Measurements from ENCODE around the gene RUNX1.

RUNX1 gene

GRCh38 chr21:35050348-35051286, 1.5 kb upstream of the RUNX1 start:
- H3K9me3 Mint-ChIP-seq, result no peaks in the 10 kb centered on the region
- no peak overlapping the region for H3K4me3 Mint-ChIP-seq
- peaks cover 28% of the 10 kb centered on the region for H3K27me3 Mint-ChIP-seq (ENCODE audit: low read depth)
- H3K27ac Mint-ChIP-seq, result peak overlapping the region; percentile 22 to 64 (median 30)
- H3K36me3 Mint-ChIP-seq (ENCODE audit: low read depth), result no peaks in the 10 kb centered on the region
- no peak for TF ChIP-seq CTCF (IDR thresholded peaks at IDR 0.05; ENCODE audit: unreplicated experiment in 3 of 3)
- H3K4me1 Mint-ChIP-seq, result peaks cover 45% of the 10 kb centered on the region

DNA sequence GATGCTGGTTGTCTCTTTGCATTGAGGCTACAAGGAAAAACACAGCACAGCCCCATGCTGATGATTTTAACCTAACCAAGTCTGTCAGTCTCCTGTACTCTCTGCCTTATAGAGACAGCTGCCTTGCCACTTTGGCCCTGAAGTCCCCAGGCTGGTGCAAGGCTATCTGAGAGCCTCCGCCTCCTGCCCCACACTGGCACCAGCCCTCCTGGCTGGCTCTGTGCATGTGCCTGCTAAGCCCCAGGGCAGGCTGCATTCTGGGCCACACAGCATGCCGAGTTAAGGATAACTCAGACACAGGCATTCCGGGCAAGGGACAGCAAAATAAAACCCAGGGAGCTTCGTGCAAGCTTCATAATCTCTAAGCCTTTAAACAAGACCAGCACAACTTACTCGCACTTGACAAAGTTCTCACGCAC, 910 bp downstream of the RUNX1 start:
- TF ChIP-seq CTCF (IDR thresholded peaks at IDR 0.05; ENCODE audit: unreplicated experiment in 3 of 3), result no peak
- peak overlapping the region in 2 of 3 experiments; percentile 20 to 57 for H3K27ac Mint-ChIP-seq
- no peaks in the 10 kb centered on the region for H3K9me3 Mint-ChIP-seq
- H3K27me3 Mint-ChIP-seq (ENCODE audit: low read depth), result peaks cover 23% of the 10 kb centered on the region
- H3K4me3 Mint-ChIP-seq, result peak overlapping the region in 1 of 3 experiments; percentile 39
- peaks cover 44% of the 10 kb centered on the region for H3K4me1 Mint-ChIP-seq
- H3K36me3 Mint-ChIP-seq (ENCODE audit: low read depth), result no peaks in the 10 kb centered on the region

DNA sequence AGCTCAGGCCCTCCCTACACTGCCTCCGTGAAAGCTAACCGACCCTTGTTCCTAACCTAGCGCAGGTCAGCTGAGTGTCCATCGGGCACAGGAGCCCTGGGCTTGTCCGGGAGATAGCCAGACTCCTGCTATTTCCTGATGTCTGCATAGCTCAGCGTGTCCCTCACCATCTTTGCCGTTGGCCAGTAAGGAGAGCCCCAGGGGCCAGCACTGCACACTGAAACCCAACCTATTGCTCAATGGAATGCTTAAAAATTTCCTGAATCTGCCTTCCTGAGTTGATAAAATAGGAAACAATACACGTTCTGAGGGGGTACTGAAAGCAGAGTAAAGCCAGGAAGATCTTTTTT, 2.2 kb downstream of the RUNX1 start:
- Mint-ChIP-seq H3K9me3 (no peaks in the 10 kb centered on the region), H3K27me3 (ENCODE audit: low read depth) (peaks cover 28% of the 10 kb centered on the region), H3K4me1 (peaks cover 46% of the 10 kb centered on the region), H3K4me3 (peak overlapping the region in 1 of 3 experiments; percentile 39), H3K36me3 (ENCODE audit: low read depth) (no peaks in the 10 kb centered on the region), H3K27ac (peak overlapping the region in 2 of 3 experiments; percentile 20 to 57)
- no peak for TF ChIP-seq CTCF (IDR thresholded peaks at IDR 0.05; ENCODE audit: unreplicated experiment in 3 of 3)

DNA sequence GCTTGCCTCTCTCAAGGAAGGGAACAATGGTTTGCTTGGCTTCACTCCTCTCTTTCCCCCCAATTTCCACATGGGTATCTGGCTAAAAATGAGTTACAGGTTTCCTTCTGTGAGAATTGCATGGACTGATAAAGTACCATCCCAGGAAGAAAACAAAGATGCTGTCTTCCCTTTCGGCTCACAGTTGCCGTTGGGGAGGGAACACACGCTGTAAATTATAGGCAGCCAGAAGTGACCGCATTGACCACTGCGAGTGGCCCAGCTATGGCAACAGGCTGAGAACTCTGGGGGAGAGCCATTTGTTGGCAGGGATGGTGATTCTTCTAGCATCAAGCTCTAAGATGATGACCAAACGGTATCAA, 2.9 kb downstream of the RUNX1 start:
- no peak overlapping the region for H3K27ac Mint-ChIP-seq
- H3K9me3 Mint-ChIP-seq, result no peaks in the 10 kb centered on the region
- H3K4me1 Mint-ChIP-seq, result peaks cover 43% of the 10 kb centered on the region

GRCh38 chr21:35045542-35046262, 3.4 kb downstream of the RUNX1 start:
- Mint-ChIP-seq H3K9me3 (no peaks in the 10 kb centered on the region), H3K36me3 (ENCODE audit: low read depth) (no peaks in the 10 kb centered on the region), H3K4me3 (no peak overlapping the region), H3K27me3 (ENCODE audit: low read depth) (peaks cover 28% of the 10 kb centered on the region), H3K4me1 (peaks cover 38% of the 10 kb centered on the region), H3K27ac (no peak overlapping the region)
- no peak for TF ChIP-seq CTCF (IDR thresholded peaks at IDR 0.05; ENCODE audit: unreplicated experiment in 3 of 3)

More for the DNA sequence above, 2.9 kb downstream of the RUNX1 start:
- Mint-ChIP-seq H3K27me3 (ENCODE audit: low read depth) (peaks cover 32% of the 10 kb centered on the region), H3K4me3 (no peak overlapping the region), H3K36me3 (ENCODE audit: low read depth) (no peaks in the 10 kb centered on the region)
- no peak for TF ChIP-seq CTCF (IDR thresholded peaks at IDR 0.05; ENCODE audit: unreplicated experiment in 3 of 3)
